ENCODE results near the gene TRAPPC2L.

DNA sequence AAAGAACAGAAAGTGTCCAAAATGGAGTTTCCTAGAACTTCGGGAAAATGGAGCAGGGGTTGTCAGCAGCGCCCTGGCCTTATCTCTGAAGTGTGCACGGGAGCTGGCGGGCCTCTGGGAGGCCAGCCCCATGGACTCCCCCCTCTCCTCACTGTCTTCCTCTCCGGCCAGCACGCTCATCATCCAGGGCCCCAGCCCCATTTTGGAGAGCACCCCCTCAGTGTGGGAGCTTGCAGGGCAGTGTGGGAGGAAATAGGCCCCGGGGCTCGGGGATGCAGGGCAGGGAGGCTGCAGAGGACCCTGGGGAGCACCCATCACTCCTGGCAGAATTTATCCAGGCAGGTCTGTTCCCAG, 14.4 kb downstream of the TRAPPC2L start:
- TF ChIP-seq CEBPB (IDR thresholded peaks at IDR 0.05; ENCODE audit: low read depth) (no peak), EZH2 (IDR thresholded peaks at IDR 0.05) (no peak), YY1 (IDR thresholded peaks at IDR 0.05; ENCODE audit: extremely low read depth, insufficient replicate concordance, low read depth, low read length) (no peak), POLR2A (IDR thresholded peaks at IDR 0.05; ENCODE audit: borderline replicate concordance, extremely low read depth, insufficient read depth, insufficient read length) (no peak), SRF (IDR thresholded peaks at IDR 0.05; ENCODE audit: low read depth) (no peak), EZH2phosphoT487 (IDR thresholded peaks at IDR 0.05; ENCODE audit: borderline replicate concordance) (no peak), POLR2AphosphoS5 (IDR thresholded peaks at IDR 0.05; ENCODE audit: low read depth, low read length) (no peak)
- TF ChIP-seq, protein P1, sequence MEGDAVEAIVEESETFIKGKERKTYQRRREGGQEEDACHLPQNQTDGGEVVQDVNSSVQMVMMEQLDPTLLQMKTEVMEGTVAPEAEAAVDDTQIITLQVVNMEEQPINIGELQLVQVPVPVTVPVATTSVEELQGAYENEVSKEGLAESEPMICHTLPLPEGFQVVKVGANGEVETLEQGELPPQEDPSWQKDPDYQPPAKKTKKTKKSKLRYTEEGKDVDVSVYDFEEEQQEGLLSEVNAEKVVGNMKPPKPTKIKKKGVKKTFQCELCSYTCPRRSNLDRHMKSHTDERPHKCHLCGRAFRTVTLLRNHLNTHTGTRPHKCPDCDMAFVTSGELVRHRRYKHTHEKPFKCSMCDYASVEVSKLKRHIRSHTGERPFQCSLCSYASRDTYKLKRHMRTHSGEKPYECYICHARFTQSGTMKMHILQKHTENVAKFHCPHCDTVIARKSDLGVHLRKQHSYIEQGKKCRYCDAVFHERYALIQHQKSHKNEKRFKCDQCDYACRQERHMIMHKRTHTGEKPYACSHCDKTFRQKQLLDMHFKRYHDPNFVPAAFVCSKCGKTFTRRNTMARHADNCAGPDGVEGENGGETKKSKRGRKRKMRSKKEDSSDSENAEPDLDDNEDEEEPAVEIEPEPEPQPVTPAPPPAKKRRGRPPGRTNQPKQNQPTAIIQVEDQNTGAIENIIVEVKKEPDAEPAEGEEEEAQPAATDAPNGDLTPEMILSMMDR (IDR thresholded peaks at IDR 0.05 in 2 of 3, conservative IDR thresholded peaks at IDR 0.05 in 1 of 3; ENCODE audit: borderline replicate concordance in 1 of 3, insufficient read depth in 1 of 3, low read depth in 2 of 3, low read length in 2 of 3): no peak
- TF ChIP-seq, protein P2, sequence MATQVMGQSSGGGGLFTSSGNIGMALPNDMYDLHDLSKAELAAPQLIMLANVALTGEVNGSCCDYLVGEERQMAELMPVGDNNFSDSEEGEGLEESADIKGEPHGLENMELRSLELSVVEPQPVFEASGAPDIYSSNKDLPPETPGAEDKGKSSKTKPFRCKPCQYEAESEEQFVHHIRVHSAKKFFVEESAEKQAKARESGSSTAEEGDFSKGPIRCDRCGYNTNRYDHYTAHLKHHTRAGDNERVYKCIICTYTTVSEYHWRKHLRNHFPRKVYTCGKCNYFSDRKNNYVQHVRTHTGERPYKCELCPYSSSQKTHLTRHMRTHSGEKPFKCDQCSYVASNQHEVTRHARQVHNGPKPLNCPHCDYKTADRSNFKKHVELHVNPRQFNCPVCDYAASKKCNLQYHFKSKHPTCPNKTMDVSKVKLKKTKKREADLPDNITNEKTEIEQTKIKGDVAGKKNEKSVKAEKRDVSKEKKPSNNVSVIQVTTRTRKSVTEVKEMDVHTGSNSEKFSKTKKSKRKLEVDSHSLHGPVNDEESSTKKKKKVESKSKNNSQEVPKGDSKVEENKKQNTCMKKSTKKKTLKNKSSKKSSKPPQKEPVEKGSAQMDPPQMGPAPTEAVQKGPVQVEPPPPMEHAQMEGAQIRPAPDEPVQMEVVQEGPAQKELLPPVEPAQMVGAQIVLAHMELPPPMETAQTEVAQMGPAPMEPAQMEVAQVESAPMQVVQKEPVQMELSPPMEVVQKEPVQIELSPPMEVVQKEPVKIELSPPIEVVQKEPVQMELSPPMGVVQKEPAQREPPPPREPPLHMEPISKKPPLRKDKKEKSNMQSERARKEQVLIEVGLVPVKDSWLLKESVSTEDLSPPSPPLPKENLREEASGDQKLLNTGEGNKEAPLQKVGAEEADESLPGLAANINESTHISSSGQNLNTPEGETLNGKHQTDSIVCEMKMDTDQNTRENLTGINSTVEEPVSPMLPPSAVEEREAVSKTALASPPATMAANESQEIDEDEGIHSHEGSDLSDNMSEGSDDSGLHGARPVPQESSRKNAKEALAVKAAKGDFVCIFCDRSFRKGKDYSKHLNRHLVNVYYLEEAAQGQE (IDR thresholded peaks at IDR 0.05; ENCODE audit: low read depth): no peak
- TF ChIP-seq, protein P3, sequence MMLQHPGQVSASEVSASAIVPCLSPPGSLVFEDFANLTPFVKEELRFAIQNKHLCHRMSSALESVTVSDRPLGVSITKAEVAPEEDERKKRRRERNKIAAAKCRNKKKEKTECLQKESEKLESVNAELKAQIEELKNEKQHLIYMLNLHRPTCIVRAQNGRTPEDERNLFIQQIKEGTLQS (IDR thresholded peaks at IDR 0.05): no peak

Measured in HCT116 (cell line).